Erythroblast (primary cell): ENCODE data around the gene TOLLIP.

Experiments
- DNase-seq, 2 experiments: peaks; one replicate each; lab custom pipeline; 2025; lab: John Stamatoyannopoulos, UW
- GATA1 ChIP-seq: IDR thresholded peaks from 2 replicates; pipeline ENCODE4 v1.6.1; 2011; ENCODE audit warnings: low read depth, mild to moderate bottlenecking, control low read depth, low read length, moderate library complexity
- POLR2A ChIP-seq: IDR thresholded peaks from 2 replicates; pipeline ENCODE4 v1.6.1; 2011; ENCODE audit warnings: mild to moderate bottlenecking, low read length

TOLLIP gene

DNA sequence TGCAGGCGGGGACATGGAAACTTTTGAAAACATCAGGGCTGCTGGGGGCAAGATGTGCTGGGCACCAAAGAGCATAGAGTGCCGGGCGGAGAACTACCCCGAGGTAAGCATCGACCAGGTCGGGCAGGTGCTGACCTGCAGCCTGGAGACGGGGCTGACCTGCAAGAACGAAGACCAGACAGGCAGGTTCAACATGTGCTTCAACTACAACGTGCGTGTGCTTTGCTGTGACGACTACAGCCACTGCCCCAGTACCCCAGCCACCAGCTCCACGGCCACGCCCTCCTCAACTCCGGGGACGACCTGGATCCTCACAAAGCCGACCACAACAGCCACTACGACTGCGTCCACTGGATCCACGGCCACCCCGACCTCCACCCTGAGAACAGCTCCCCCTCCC, 67.1 kb downstream of the TOLLIP start:
- no peak for DNase-seq
- no peak for TF ChIP-seq GATA1
- no peak for TF ChIP-seq POLR2A

DNA sequence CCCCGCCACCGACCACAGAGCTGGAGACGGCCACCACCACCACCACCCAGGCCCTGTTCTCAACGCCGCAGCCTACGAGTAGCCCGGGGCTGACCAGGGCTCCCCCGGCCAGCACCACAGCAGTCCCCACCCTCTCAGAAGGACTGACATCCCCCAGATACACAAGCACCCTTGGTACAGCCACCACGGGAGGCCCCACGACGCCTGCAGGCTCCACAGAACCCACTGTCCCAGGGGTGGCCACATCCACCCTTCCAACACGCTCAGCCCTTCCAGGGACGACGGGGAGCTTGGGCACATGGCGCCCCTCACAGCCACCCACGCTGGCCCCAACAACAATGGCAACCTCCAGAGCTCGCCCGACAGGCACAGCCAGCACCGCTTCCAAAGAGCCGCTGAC, 67.7 kb downstream of the TOLLIP start:
- no peak for DNase-seq
- TF ChIP-seq POLR2A = no peak
- no peak for TF ChIP-seq GATA1

DNA sequence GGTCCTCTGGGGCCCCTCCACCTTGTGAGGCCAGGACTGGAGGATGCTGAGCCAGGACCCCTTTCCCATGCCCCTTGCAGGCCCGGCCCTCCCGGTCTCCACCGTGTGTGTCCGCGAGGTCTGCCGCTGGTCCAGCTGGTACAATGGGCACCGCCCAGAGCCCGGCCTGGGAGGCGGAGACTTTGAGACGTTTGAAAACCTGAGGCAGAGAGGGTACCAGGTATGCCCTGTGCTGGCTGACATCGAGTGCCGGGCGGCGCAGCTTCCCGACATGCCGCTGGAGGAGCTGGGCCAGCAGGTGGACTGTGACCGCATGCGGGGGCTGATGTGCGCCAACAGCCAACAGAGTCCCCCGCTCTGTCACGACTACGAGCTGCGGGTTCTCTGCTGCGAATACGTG, 68.7 kb downstream of the TOLLIP start:
- DNase-seq = no peak
- TF ChIP-seq POLR2A (no peak), GATA1 (no peak)

DNA sequence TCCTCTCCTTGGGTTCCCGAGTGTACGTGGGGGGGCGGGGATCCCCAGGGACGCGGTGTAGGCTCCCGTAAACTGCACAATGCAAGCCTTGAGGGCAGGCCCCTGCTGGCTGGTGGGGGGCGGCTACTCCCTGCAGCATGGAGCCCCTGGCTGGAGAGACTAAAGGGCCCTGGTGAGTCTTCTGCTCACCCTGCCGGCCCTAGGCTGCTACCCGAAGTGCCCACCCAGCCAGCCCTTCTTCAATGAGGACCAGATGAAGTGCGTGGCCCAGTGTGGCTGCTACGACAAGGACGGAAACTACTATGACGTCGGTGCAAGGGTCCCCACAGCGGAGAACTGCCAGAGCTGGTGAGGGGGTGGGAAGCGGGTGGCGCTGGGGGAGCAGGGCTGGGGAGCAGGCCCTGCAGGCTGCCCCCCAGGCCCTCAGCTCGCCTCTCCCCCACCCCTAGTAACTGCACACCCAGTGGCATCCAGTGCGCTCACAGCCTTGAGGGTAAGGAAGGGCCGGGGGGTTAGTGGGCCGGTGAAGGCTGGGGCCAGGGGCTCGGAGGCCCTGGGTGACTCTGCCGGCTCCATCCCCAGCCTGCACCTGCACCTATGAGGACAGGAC, 69.7 kb downstream of the TOLLIP start:
- TF ChIP-seq POLR2A = no peak
- TF ChIP-seq GATA1 = no peak
- no peak for DNase-seq

DNA sequence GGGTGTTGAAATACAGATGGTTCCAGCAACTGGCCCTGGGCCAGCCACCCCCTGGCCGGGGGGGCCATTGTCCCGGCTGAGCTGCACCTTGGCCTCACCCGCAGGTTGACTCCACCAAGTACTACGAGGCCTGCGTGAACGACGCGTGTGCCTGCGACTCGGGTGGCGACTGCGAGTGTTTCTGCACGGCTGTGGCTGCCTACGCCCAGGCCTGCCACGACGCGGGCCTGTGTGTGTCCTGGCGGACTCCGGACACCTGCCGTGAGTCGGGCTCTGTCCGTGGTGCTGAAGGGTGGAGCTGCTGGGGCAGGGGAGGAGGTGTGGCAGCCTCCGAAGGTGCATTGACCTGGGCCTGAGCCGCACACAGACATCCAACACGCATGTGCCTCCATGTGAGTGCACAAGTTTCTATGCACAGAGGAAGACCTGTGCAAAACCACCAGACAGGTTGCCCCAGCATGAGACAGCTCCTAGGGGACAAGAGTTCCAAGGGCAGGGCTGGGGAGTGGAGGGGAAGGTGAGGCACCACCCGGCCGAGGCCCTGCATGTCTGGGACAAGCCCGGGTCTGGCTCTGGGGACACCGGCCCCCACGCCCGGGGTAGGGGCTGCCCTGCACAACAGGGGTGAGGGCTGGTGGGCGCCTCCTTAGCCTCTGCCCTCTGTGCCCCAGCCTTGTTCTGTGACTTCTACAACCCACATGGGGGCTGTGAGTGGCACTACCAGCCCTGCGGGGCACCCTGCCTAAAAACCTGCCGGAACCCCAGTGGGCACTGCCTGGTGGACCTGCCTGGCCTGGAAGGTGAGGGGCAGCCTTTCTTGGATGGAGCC, 70.5 kb downstream of the TOLLIP start:
- no peak for TF ChIP-seq POLR2A
- no peak for DNase-seq

DNA sequence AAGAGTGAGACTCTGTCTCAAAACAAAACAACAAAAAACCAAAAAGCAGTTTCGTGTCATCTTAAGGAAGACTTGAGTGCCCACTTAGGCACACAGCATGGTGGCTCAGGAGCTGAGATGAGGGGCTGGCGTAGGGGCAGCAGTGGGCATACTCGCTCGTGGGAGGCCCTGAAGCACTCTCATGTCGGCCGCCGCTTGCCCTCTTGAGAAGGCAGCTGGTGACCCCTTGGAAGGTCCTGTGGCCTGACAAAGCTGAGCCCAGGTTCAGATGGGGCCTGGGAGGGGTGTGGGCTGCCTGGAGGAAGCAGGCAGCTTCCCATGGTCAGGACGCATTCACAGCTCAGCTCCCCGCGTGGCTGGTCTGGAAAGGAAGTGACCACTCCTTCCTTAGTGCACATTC, 71.6 kb downstream of the TOLLIP start:
- DNase-seq = no peak
- TF ChIP-seq GATA1 = no peak
- TF ChIP-seq POLR2A = no peak

DNA sequence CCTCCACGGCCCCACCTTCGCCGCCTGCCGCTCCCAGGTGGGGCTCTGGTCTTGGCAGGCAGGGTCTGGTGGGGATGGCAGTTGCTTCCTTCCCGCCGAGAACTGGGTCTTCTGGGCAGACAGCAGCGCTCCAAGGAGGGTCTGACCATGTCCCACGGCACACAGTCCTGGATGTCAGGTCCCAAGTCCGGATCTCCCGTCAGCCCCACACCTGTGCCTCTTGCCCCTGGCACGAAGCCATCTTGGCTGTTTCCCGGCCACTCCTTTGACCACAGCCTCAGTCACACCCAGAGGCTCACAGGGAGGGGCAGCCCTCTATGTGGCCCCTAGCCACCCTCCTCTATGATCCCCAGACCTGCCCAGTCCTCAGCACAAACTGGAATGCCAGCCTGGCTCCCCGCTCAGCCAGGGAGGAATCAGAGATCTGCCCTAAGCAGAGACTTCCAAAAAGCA, 72.3 kb downstream of the TOLLIP start:
- TF ChIP-seq GATA1 = no peak
- TF ChIP-seq POLR2A = no peak
- DNase-seq = no peak

DNA sequence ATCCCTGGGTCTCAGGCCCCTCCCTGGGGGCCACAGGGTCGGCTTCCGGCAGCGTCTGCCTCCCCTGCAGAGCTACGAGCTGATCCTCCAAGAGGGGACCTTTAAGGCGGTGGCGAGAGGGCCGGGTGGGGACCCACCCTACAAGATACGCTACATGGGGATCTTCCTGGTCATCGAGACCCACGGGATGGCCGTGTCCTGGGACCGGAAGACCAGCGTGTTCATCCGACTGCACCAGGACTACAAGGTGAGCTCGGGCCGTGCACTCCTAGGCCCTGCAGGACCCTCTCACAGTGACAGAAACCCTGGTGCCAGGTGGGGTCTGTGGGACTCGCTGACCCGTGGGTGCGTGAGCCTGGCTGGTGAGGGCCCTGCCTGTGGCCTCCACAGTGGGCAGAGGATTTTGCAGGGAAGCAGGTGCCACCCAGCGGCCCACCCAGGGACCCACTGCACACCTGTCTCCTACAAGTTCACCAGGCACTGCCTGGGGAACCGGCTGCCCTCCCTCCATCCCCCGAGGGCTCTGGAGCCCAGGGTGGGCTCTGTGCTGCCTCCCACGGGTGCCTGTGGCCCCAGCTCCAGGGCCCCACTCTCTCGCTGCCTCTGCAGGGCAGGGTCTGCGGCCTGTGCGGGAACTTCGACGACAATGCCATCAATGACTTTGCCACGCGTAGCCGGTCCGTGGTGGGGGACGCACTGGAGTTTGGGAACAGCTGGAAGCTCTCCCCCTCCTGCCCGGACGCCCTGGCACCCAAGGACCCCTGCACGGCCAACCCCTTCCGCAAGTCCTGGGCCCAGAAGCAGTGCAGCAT, 72.9 kb downstream of the TOLLIP start:
- TF ChIP-seq POLR2A (no peak), GATA1 (no peak)
- DNase-seq = no peak

DNA sequence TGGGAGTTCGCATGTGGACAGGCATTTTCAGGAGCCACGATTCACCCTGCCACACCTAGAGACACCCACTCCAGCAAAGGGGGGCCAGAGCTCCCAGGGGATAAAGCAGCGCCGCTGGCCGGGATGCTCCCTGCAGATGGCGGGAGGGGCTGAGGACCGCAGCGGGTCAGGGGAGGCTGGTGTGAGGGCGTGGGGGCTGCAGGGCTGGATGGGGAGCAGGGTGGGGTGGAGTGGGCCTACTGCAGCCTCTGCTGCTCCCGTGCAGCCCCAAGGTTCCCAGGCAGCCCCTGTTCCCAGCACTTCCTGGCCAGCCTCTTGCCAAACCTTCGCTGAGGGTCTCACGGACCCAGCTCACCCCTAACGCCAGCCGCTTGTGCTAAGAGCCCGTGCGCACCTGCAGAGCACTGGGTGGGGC, 73.5 kb downstream of the TOLLIP start:
- no peak for DNase-seq
- TF ChIP-seq POLR2A (no peak), GATA1 (no peak)

DNA sequence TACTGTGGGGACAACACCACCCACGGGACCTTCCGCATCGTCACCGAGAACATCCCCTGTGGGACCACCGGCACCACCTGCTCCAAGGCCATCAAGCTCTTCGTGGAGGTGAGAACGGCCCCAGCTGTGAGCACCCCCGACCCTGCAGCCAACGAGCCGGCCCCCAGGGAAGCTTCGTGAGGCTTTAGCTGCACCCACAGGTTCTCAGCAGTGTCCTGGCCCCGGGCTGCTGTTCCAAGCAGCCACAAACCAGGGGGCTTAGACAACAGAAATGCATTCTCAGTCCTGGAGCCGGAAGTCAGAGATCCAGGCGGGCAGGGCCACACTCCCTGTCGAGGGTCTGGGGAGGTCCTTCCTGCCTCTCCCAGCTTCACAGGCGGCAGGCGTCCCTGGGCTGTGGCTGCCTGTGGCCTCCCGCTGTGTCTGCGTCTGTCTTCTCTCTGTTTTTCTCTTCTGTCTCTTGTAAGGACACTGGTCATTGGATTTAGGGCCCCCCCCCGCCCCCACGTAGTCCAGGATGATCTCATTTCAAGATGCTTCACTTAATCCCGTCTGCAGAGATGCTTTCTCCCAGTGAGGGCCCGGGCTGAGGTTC, 74.0 kb downstream of the TOLLIP start:
- DNase-seq = no peak

DNA sequence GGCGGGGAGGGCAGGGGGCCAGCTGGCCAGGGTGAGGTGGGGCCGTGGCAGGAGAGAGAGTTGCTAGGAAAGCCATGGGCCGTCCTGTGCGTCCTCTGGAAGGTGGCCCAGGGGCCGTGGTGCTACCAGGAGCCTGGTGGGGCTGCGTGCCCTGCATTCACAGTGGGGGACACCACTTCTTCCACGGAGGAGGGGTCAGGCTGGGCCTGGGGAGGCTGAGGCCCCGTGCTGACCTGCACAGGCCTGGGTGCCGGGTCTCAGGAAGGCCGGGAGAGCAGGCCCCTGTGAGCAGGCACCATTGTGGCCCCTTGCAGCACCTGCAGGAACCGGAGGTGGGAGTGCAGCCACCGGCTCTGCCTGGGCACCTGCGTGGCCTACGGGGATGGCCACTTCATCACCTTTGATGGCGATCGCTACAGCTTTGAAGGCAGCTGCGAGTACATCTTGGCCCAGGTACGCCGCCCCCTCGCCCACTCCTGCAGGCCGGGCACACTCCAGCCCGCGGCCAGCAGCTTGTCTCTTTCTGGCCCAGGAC, 74.6 kb downstream of the TOLLIP start:
- DNase-seq = no peak
- no peak for TF ChIP-seq POLR2A
- no peak for TF ChIP-seq GATA1

More for the DNA sequence above, 74.0 kb downstream of the TOLLIP start:
- TF ChIP-seq POLR2A = no peak

DNA sequence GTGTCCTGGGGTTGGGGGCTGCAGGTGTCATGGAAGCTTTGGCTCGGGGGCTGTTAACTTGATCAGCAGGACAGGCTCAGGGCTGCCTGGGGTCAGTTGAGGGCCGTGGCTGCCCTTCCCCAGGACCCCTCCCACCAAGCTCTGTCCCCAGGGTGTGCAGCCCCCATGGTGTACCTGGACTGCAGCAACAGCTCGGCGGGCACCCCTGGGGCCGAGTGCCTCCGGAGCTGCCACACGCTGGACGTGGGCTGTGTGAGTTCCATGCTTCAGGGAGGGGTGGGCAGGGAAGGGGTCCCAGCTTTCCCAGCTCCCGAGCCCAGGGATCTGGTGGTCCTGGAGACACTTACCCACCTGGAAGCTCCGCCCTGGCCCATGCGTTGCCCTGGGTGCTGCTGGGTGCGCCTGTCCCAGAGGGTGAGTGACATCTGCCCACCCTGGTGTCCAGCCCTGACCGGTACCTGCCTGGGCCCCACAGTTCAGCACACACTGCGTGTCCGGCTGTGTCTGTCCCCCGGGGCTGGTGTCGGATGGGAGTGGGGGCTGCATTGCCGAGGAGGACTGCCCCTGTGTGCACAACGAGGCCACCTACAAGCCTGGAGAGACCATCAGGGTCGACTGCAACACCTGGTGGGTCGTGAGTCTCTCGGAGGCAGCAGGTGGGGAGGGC, 75.2 kb downstream of the TOLLIP start:
- DNase-seq = no peak
- no peak for TF ChIP-seq POLR2A
- TF ChIP-seq GATA1 = no peak

DNA sequence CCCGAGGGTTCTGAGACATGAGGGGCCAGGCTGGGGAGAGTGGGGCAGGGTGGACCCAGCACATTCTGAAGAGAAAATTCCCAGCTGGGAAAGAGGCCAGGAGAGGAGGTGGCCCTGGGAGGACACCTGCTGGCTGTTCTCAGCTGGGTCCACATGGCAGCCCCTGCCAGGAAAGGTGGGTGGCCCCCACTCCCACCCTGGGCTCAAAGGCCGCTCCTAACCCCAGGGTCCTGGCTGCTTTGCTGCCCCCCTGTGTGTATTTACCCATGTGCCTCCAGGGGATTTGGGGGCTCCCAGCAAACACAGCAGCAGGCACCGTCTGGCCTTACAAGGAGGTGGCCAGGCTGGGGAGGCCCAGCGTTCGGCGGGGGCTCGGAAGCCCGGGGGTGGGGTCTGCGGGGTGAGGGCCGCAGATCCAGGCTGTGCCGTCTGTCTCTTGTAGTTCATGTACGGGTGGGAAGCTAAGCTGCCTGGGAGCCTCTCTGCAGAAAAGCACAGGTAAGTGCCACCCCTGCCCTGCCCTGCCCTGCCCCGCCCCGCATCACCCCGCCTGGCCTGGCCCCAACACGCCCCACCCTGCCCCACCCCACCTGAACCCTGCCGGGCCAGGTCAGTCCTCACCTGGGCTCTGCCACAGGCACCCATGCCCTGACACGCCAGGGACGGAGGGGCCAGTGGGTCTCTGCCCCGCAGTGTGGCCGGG, 75.9 kb downstream of the TOLLIP start:
- TF ChIP-seq GATA1 (no peak), POLR2A (no peak)
- no peak for DNase-seq
